GM19239 (cell line): ENCODE results near the gene RBM38.
"Not testable (repeated sequence)": the region's sequence is repeated elsewhere in the genome, so short reads cannot be mapped to it uniquely, and the experiment has no call there.

Experiments
- DNase-seq: peaks from one replicate; pipeline ENCODE4 v3.0.0; 2011; ENCODE audit warnings: low spot score; ENCODE audit not compliant: insufficient read length
- FAIRE-seq: peaks from 2 replicates; lab custom pipeline; 2011; peaks lifted over from hg19 to GRCh38; lab: Jason Lieb, UNC

Gene RBM38

DNA sequence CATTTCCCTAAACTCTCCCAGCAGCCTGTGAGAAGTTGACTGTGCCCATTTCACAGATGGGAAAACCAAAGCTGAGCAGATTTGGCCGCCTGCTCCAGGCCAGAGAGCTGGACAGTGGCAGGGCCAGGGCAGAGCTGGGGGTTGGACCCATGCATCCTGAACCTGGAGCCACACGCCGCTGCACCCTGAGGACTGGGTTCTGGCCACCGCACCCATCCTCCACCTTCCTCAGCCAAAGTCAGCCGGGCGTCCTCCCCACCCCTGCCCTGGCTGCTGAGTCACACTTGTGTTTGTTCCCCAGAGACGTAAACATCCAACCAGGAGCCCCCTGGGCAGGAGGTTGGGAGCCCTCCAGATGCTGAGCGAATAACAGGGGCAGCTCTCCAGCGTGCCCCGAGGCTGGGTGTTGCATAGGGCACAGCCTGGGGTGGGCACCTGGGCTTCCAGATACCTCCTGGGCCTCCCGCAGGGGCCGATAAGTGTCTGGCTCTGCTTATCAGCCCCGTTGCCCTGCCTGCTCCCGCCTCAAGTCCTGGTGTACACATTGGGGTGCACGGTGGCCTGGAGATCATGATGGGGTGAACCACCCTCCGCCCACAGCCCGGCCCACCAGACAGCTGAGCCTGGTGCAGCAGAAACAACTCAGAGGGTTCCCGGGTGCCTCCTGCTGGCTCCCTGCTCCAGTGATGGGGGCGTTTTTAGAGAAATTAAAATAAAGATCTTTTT is 23.8 kb downstream of the RBM38 start:
- FAIRE-seq = no peak
- DNase-seq = no peak

DNA sequence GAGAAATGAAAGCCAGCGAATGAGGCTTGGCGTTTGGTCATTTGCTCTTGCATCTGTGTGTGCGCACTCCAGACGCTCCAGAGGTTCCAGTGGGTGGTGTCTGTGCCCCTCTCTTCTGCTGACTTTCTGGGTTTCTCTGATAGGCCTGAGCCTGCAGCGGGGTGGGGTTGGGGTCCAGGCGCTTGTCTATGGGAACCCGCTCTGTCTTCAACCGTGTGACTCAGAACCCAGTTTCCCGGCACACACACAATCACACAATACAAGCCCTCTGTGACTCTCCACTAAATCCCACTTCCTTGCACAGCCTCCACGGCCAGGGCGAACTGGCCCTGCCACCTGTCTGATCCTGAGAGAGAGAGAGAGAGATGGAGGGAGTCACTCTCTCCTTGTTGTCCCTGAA is 24.6 kb downstream of the RBM38 start:
- DNase-seq (no peak), FAIRE-seq (no peak)

DNA sequence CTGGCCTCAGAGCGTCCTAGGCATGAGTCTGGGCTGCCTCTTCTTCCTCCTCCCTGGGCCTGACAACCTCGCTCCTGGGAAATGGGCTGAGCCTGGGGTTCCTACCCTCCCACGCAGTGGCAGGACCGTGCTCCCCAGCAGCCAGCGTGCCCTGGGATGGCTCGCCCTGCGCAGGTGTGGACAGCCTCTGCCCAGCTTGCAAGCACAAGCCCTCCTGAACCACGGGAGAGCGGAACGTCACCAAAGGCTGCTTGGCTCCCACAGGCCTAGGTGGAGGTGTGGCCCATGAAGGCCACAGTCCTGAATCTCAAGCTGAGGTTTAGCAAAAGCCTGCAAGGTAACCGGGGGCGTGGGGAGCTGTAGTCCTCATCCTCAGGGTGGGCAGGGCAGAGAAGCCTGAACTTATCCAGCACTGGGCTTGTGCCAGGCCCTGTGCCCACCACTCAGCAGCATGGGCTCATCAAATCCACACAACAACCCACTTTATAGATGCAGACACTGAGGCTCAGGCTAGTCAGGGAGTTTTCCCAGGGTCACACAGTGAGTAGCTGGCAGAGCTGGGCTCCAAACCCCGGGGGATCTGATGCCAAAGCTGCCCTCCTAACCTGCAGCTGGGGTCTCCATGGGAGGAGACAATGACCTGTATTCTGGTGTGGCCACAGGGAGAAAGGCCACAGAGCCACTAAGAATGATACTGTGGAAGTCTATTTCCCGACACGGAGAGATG is 25.3 kb downstream of the RBM38 start:
- no peak for DNase-seq
- no peak for FAIRE-seq

DNA sequence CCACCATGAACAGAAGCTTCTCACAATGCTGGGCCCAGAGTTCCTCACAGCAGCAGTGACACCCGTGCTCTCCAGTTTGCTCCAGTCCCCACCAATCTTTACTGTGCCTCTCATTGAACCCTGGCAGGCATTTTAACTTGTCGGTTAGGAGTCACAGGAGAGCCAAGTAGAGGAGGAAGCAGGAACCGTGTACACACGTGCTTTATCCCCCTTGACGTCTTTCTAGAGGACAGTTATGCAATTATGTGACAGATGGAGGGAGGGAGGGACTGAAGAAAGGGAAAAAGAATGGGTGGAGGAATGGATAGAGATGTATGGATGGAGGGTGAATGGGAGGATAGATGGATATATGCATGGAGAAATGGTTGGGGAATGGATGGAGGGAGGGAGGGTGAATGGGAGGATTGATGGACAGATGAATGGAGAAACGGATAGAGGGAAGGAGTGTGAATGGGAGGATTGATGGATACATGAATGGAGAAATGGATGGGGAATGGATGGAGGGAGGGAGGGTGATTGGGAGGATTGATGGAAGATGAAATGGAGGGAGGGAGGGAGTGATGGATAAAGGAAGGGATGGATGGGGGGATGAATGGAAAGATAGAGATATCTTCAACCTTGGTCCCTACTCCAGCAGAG is 26.0 kb downstream of the RBM38 start:
- no peak for FAIRE-seq
- DNase-seq = no peak

DNA sequence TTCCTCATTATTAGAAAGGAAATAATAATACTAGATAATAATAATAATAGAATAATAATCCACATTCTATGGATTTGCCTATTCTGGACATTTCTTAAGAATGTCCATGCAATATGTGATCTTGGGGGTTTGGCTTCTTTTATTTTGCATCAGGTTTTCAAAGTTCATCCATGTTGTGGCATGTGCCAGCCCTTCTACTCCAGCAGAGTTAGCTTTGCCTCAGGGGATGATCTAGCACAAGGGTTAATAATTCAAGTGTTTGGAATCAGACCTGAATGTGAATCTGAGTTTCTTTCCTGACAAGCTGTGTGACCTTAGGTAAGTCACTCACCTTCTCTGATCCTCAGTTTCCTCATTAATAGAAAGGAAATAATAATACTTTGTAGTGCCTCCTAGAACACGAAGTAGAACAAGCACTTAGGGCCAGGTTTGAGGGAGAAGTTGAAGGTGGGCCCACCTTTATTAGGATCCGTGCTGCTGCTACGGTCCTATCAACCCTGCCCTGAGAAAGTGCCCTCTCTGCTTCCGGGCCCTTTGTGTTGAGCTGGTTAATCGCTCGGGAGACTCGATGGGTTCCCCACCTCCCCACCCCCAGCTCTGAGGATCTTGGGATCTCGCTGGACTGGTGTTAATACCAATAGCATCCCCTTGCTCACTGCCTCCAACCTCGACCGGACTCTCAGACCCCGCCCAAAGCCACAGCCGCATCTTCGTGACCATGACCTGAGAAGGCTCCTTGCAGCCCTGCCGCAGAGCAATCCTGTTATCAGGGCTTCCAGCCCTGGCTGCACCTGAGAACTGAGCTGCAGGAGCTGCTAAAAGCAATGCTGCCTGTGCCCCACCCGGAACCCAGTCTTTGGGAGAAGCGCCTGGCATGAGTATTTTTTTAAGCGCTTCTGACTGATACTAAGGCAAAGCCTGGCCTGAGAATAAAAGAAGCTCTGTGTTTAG is 26.9 kb downstream of the RBM38 start:
- FAIRE-seq (no peak), DNase-seq (no peak)

DNA sequence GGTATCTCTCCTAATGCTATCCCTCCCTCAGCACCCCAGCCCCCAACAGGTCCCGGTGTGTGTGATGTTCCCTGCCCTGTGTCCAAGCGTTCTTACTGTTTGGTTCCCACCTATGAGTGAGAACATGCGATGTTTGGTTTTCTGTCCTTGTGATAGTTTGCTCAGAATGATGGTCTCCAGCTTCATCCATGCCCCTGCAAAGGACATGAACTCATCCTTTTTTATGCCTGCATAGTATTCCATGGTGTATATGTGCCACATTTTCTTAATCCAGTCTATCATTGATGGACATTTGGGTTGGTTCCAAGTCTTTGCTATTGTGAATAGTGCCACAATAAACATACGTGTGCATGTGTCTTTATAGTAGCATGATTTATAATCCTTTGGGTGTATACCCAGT is 28.3 kb downstream of the RBM38 start:
- FAIRE-seq, DNase-seq: not testable (repeated sequence)

DNA sequence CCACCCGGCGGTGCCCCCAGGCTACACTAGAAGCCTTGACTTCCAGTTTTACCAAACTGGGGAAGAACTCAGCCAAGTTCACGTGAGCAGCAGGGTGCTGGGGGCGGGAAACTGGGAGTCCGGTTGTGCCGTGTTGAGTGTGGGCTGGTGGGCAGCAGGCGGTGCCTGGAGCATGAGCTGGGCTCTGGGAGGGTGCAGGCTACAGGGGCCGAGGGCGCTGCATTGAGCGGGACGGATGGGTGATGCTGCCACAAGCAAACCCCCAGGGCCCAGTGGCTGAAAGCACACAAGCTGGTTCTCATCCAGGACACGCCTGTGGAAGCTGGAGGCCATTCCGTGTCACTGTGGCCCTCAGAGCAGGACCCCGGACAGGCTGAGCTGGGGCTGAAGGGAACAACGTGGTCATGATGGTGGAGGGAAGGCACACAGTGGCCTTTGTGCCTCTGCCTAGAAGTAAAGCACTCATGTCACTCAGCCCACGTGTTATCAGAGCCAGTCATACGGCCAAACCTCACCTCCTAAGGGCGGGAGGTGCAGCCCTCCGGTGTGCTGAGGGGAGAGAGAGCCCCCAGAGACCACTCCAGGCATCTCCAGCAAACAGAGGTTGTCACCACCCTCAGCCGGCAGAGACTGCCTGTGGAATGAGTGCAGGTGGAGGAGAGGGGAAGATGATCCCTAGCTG is 29.5 kb downstream of the RBM38 start:
- DNase-seq (no peak), FAIRE-seq (no peak)

DNA sequence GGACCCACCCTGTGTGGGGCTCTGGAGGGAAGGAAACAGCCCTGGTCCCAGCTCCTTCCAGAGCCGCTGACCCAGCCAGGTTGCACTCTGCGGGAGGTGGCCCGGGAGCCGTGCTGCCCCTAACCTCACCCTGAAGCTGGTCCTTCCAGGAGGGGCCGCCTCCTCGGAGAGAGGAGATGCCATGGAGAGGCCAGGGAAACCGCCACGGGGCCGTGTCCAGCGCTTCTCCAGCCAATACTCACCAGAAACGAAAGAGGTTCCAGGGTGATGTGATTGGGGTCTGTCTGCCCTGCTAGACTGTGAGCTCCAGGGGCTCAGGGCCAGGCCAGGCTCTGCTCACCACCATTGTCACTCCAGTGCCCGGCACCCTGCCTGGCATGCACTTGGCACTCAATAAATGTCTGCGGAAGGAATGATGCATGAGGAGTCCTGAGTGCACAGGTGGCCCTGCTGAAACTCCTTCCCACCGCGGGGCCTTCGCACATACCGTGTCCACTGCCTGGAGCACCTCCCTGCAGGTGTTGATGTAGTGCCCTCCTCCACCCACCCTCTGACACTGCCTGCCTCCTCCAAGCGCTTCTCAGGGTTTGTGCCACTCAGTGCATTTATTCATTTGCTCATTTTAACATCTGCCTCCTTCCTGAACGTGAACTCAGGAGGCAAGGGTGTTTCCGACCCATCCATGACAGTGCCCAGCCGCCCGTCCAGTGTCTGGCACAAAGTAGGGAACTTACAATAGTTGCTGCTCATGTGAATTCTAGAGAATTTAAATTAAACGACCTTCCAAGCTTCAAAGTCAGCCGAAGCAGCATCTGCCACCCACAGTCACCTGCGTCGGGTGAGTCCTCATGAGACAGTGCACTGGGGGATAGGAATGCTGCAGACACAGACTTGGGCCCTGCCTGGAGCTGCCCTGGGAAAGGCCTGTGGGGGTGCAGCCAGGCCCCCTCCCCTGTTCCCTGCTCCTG is 30.3 kb downstream of the RBM38 start:
- FAIRE-seq = no peak

DNA sequence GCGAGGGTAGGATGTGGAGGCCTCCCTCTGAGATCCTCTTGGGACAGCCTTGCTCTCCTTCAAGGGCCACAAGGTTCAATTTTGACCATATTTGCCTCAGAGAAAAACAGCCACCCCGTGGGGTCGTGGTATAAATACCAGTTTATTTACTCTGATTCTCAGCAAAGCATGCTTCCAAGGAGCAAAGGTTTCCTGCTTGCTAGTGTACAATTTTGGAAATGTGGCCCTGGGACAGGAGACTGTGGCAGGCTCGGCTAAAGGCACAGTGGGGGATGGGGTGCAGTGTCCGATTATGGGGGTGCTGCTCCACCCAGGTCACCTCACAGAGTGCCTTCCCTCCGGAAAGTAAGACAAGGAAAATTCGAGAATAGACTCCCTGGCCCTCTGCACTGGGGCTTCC is 31.1 kb downstream of the RBM38 start:
- DNase-seq = no peak
- FAIRE-seq = no peak

More for the DNA sequence above, 30.3 kb downstream of the RBM38 start:
- no peak for DNase-seq

DNA sequence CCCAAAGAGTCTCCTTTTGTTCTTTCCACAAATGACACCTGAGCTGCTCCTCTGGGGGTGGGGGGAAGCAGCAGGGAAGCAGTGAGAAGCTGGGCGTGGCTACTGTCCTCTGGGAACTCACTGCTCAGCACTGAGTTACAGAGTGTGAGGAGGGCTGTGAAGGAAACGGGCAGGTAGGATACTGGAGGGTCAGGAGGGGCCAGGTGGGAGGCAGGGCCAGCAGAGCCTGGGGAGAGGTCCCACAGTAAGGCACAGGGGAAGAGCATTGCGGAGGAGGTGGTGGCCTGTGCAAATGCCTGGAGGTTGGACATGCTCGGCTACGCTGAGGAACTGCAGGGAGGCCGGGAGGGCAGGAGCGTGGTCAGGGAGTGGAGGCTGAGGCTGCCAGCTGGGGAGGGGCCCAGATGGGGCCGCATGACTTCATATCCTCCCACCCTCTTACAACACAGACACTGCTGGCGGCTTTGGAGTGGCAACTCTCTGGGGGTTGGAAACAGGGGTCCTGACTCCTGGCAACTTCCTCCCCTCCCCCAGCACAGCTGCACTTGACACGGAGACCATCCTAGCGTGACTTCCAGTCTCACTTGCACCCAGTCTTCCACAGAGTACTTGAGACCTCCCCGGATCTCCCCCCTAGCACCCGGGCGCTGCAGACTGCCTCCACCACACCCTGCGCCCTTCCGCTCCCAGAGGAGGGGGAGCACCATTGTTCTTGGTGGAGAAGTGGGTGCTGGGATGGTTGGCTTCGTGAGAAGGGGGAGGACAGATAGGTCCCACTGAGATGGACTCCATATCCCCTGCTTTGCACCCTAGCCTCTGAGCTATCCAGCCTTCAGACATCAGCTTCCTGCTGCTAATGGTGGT is 34.2 kb downstream of the RBM38 start:
- no peak for FAIRE-seq
- DNase-seq = no peak

DNA sequence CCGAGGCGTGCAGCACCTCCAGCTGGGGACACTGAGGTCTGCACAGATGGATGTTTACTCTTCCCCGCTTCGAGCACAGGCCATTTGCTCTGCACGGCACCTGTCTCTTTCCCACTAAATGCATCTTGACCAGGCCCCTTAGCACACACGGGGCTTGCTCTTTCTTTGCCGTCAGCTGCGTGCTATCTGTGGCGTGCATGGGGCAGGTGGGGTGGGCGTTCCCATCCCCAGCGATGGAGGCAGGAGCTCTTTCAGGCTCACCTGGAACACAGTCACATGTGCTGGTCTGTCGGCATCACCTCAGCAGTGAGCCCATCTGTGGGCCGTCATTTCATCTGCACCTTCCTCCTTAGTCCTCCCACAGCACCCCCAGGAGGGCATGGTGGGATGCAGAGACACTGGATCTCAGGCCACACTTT is 35.1 kb downstream of the RBM38 start:
- no peak for DNase-seq
- no peak for FAIRE-seq

DNA sequence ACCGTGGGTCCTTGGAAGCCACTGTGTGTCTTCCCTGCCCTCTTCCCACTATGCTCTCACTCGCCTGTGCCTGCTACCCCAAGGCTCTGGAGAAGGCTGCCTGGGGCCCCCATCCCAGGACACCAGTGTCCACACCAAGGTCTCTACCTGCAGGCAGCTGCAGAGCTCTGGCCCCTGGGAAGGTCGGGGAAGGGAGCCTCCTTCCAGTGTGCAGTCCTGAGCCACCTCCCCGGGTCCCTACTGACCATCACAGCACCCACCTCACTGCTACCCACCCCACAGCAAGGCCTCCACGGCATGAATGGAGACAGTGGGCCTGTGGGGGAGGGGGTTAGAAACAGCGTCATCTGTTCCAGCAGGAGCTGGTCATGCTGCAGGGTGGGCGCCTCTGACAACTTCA is 35.6 kb downstream of the RBM38 start:
- FAIRE-seq = no peak
- DNase-seq = no peak

DNA sequence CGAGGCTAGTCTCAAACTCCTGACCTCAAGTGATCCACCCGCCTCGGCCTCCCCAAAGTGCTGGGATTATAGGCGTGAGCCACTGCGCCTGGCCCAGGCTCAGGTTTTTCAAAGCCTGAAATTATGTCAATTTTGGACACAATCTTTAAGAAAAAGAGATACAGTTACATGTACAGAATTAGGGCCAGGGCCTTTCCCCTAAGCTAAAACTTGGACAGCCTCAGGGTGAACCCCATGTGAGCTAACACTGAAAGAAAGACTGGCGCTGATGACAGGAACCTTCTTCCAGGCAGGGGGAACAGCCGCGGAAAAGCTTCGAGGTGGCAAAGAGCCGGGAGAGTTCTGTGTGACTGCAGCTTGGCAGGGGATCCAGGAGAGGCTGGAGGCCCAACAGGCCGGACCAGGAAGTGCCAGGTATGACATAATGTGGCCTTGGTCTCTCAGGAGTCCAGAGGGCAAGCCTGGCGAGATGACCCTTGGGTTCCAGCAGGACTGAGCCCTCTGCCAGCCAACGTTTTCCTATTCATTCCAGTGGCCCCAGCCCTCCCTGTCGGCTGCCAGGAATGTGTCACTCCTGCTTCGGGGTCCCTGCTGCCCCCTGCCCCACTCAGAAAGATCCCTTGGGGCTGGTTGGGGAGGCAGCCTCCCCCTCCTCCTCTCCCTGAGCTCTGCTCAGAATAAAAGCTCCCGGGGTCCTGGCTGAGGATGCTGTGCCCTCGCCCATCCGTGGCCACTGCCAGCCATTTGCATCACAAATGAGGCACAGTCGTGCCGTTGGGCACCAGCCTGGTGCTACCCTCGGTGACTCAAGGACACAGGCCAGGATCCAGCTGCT is 37.3 kb downstream of the RBM38 start:
- DNase-seq (no peak), FAIRE-seq (no peak)

DNA sequence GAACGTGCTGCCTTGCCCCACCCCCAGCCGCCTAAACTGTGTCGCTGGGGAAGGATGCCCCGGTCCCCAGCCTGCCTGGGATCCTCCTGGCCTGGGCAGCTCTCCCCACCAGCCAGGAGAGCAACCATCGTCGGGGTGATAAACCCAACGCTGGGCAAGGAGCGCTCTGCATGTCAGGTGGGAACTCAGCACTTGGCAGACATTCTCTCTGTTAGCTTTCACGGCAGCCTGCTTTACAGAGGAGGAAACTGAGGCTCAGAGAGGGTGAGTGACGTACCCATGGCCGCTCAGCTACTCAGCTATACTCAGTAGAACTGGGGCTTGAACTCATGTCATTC is 37.9 kb downstream of the RBM38 start:
- no peak for DNase-seq
- no peak for FAIRE-seq

DNA sequence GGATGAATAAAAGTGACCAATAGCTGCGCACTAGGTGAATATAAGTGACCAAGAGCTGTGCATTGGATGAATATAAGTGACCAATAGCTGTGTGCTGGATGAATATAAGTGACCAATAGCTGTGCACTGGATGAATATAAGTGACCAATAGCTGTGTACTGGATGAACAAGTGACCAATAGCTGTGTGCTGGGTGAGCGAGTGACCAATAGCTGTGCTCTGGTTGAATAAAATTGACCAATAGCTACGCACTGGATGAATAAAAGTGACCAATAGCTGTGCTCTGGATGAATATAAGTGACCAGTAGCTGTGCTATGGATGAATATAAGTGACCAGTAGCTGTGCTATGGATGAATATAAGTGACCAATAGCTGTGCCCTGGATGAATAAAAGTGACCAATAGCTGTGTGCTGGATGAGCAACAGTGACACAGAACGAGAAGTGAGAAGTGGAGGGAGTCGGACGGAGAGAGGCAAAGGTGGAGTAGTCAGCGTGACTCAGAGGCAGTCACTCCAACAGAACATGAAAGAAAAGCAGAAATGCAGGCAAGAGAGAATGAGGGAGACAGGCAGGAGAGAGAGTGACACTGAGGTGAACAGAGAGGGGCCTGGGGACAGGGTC is 38.5 kb downstream of the RBM38 start:
- FAIRE-seq (peak; percentile 66), DNase-seq (no peak)

DNA sequence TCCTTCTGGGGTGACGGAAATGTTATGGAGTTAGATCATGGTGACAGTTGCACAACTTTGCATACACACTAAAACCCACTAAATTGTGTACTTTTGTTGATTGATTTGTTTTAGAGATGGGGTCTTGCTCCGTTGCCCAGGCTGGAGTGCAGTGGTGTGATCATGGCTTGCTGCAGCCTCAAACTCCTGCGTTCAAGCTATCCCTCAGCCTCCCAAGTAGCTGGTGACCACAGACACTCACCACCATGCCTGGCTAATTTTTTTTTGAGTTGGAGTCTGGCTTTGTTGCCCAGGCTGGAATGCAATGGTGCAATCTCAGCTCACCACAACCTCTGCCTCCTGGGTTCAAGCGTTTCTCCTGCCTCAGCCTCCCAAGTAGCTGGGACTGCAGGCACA is 39.0 kb downstream of the RBM38 start:
- FAIRE-seq, DNase-seq: not testable (repeated sequence)

DNA sequence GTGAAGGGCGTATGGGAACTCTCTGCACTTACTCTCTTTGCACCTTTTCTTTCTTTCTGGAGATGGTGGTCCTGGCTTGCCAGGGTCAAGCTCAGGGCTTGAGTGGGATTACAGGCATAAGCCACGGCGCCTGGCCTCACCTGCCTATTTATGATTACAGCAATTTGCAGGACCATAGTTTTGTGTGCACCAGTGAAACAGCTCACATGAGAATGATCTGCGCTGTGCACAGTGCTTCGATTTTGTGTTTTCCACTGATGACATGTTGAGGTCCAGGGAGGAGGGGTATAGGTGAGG is 40.3 kb downstream of the RBM38 start:
- DNase-seq (no peak), FAIRE-seq (no peak)
